Measurements from ENCODE around the gene SPG7.
A peak's percentile ranks its signal among the peaks of the same experiment; 100 is the strongest.
"Not testable (repeated sequence)": the region's sequence is repeated elsewhere in the genome, so short reads cannot be mapped to it uniquely, and the experiment has no call there.

SPG7 gene

DNA sequence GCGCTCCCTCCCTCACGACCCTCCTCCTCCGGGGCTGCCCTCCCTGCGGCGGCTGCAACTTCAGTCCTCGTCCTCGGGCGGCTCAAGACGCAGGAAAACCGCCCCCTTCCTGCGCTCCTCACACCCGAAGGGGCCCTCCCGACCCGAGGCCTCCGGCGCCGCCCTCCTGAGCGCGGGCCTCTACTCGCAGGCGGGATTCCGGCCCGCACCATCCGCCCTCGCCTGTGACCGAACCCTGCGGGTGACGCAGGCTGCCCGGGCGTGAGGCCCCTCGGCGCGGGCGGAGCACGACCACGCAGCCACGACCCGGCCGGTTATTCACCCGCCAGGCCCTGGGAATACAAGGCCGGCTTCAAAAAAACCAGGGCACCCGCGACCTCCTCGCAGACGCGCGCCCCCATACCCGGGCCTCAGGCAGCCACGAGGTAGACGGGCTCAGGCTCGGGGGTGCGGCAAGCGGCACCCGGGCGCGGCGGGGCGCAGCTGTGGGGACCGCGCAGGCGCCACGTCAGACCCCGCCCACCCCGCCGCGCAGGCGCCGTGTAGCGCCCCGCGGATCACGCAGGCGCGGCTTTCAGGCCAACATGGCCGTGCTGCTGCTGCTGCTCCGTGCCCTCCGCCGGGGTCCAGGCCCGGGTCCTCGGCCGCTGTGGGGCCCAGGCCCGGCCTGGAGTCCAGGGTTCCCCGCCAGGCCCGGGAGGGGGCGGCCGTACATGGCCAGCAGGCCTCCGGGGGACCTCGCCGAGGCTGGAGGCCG is at the start of gene SPG7:
TSS of gene SPG7 (plus strand) at position 570 of the 757 bp plus-strand sequence. CDS start at position 585, 15 bp downstream.
- FAIRE-seq (no peak), DNase-seq (ENCODE audit: low spot score) (peak; percentile 70)

- FAIRE-seq (no peak), DNase-seq (ENCODE audit: low spot score) (no peak)
Observed at GRCh38 chr16:89458551-89458950, 49.7 kb upstream of the SPG7 start.

DNA sequence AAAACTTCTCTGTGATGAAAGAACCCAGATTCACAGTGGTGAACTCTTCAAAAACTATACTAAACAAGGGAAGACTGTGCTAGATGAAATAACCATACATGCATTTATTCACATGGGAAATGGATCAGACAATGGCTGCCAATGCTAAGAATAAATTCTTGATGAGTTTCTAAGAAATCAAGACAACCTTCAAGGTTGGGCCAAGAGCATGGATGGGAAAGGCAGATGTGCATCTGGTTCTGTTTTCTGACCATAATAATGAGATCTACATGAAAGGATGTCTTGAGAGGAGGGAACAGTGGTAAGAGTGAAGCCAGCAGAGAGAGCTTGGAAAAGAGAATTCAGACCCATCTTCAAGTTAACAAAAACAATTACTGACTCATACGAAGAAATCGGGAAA is 49.2 kb upstream of the SPG7 start:
- no peak for DNase-seq (ENCODE audit: low spot score)
- no peak for FAIRE-seq

DNA sequence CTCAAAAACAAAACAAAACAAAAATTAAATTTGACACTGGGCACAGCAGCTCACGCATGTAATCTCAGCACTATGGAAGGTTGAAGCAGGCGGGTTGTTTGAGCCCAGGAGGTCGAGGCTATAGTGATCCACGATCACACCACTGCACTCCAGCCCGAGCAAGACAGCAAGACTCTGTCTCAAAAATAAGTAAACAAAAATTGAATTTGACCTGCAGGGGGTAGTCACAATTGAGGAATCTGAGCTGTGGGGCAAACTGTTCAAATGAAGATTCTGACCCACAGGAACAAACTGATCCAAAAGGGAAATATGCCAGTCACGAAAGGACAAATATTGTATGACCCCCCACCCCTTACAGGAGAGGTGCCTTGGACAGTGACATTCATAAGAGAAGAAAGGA is 47.6 kb upstream of the SPG7 start:
- FAIRE-seq = no peak
- DNase-seq (ENCODE audit: low spot score) = no peak

DNA sequence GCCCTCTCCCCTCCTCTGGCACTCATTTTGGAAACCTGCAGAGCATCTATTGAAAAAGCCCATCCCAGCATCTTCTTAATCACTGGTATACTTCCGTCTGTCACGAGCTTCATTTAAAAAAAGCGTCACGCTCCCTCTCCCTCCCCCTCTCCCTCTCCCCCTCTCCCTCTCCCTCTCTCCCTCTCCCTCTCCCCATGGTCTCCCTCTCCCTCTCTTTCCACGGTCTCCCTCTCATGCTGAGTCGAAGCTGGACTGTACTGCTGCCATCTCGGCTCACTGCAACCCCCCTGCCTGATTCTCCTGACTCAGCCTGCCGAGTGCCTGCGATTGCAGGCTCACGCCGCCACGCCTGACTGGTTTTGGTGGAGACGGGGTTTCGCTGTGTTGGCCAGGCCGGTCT is 46.3 kb upstream of the SPG7 start:
- FAIRE-seq = not testable (repeated sequence)
- peak; percentile 35 for DNase-seq (ENCODE audit: low spot score)

DNA sequence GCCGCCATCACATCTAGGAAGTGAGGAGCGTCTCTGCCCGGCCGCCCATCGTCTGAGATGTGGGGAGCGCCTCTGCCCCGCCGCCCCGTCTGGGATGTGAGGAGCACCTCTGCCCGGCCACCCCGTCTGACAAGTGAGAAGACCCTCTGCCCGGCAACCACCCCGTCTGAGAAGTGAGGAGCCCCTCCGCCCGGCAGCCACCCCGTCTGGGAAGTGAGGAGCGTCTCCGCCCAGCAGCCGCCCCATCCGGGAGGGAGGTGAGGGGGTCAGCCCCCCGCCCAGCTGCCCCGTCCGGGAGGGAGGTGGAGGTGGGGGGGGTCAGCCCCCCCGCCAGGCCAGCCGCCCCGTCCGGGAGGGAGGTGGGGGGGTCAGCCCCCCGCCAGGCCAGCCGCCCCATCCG is 45.6 kb upstream of the SPG7 start:
- FAIRE-seq; DNase-seq (ENCODE audit: low spot score): not testable (repeated sequence)

GRCh38 chr16:89463312-89463711 is 44.9 kb upstream of the SPG7 start:
- FAIRE-seq; DNase-seq (ENCODE audit: low spot score): not testable (repeated sequence)

DNA sequence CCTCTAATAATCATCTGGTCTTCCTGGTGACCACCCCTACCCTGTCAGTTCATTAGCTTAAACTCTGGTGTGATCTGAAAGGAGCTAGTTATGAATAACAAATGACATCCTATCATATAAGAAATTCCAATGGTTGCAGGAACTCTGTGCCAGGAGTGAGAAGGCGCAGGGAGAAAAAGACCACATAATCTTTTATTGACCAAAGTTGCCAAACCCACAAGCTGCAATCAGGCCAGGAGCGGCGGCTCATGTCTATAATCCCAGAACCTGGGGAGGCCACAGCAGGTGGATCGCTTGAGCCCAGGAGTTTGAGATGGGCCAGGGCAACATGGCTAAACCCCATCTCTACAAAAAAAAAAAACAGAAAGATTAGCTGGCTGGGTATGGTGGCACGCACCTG is 41.3 kb upstream of the SPG7 start:
- no peak for DNase-seq (ENCODE audit: low spot score)
- no peak for FAIRE-seq

DNA sequence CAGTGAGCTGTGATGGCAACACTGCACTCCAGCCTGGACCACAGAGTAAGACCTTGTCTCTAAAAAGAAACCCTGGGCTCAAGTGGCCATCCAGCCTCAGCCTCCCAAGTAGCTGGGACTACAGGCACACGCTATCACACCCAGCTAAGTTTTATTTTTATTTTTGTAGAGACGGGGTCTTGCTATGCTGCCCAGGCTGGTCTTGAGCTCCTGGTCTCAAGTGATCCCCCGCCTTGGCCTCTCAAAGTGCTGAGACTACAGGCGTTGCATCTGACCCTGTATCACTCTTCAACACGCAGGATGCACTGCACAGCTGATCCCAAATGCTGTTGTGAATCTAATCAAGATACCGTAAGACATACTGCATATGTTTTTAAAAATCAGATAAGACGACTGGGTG is 40.8 kb upstream of the SPG7 start:
- DNase-seq (ENCODE audit: low spot score) = no peak
- no peak for FAIRE-seq

DNA sequence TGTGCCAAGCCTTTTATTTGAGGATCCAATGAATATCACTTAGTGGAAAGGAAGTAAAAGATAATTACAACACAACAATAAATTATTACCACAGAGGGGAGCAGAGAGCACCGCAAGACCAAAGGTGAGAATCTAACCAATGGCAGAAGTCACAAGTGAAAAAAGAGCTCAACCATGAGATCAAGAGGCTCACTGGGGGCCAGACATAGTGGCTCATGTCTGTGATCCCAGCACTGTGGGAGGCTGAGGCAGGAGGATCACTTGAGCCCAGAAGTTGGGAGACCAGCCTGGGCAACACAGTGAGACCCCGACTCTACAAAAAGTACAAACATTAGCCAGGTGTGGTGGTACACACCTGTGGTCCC is 35.5 kb upstream of the SPG7 start:
- no peak for DNase-seq (ENCODE audit: low spot score)
- no peak for FAIRE-seq

- FAIRE-seq = no peak
Observed at GRCh38 chr16:89473136-89473712, 35.0 kb upstream of the SPG7 start.

GRCh38 chr16:89473791-89474414 is 34.3 kb upstream of the SPG7 start:
- peak; percentile 36 for DNase-seq (ENCODE audit: low spot score)
- no peak for FAIRE-seq

More at GRCh38 chr16:89473136-89473712, 35.0 kb upstream of the SPG7 start:
- no peak for DNase-seq (ENCODE audit: low spot score)

GRCh38 chr16:89475144-89475543 is 33.1 kb upstream of the SPG7 start:
- FAIRE-seq (no peak), DNase-seq (ENCODE audit: low spot score) (no peak)

DNA sequence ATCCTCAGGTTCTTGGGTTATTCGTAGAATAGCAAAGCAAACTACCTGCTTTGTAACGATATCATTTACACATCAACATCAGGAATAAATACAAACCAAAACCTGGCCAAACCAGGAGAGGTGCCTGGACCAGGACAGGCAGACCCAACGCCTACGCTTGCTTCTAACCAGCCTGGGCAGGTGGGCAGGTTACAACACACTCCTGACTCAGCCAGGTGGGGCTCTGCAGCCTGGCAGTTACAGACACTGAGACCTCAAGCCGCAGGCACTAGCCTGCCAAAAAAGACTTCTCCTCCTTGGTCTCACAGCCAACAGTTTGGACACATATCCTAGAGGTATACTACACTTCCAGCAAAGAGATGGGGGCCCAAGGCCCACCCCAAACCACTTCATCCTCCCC is 31.8 kb upstream of the SPG7 start:
- FAIRE-seq (no peak), DNase-seq (ENCODE audit: low spot score) (no peak)

DNA sequence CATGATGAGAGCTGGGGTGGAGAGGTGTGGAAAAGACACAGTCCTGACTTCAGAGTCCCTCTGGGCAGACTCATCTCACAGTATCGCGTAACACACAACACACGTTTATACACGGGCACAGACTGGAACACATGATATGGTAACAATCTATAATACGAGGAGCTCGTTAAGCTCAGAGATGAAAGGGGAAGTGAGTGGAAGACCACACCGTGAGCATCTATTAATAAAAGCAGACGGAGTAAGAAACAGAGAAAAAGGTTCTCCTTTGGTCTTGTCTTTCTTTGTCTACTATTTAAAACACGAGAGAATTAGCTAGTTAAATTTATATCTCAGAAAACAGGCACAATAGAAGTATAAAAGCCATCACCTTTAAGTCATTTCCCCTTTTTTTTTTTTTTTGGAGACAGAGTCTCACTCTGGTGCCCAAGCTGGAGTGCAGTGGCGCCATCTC is 31.4 kb upstream of the SPG7 start:
- DNase-seq (ENCODE audit: low spot score) (no peak), FAIRE-seq (no peak)

- FAIRE-seq (peak; percentile 77), DNase-seq (ENCODE audit: low spot score) (peak; percentile 89)
Observed at GRCh38 chr16:89478576-89479221, 29.5 kb upstream of the SPG7 start.

DNA sequence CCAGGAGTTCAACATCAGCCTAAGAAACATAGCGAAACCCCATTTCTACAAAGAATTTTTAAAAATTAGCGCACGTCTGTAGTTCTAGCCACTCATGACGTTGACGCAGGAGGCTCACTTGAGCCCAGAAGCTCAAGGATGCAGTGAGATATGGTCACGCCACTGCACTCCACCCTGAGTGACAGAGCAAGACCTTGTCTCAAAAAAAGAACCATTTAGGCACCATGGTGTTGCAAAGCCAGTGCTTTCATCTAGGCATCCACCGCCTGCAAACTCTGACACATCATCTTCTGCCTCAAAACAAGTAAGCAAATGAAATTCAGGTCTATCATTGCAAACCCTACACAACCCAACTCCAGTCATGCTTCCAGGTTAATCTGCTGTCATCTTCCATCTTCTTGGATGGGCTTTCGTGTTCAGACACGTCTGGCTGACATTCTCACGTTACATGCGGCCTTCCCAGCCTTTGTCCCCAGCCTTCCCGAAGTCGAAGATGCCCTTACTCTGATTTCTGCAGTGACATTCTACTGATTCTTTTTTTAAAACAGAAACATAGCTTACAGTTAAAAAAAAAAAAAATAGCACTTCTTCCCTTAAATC is 26.7 kb upstream of the SPG7 start:
- no peak for FAIRE-seq
- DNase-seq (ENCODE audit: low spot score) = no peak

GRCh38 chr16:89482150-89482816 is 25.9 kb upstream of the SPG7 start:
- no peak for DNase-seq (ENCODE audit: low spot score)
- FAIRE-seq = no peak

GRCh38 chr16:89482817-89483205 is 25.4 kb upstream of the SPG7 start:
- no peak for DNase-seq (ENCODE audit: low spot score)
- FAIRE-seq = no peak

GRCh38 chr16:89484041-89484501 is 24.1 kb upstream of the SPG7 start:
- DNase-seq (ENCODE audit: low spot score) = no peak

More at GRCh38 chr16:89484041-89484501, 24.1 kb upstream of the SPG7 start:
- no peak for FAIRE-seq

Data from RCC 7860 (cell line).